Islet precursor cell (in vitro differentiated cells): ENCODE results near the gene ACTN4.

Source experiments
- DNase-seq: peaks from one replicate; pipeline ENCODE4 v3.0.0-alpha.2; 2018

ACTN4 gene

GRCh38 chr19:38712161-38712748 lies 64.8 kb downstream of the ACTN4 start:
- no peak for DNase-seq

GRCh38 chr19:38713227-38713649 lies 65.8 kb downstream of the ACTN4 start:
- DNase-seq: no peak

GRCh38 chr19:38713865-38714264 lies 66.4 kb downstream of the ACTN4 start:
- DNase-seq: no peak

DNA sequence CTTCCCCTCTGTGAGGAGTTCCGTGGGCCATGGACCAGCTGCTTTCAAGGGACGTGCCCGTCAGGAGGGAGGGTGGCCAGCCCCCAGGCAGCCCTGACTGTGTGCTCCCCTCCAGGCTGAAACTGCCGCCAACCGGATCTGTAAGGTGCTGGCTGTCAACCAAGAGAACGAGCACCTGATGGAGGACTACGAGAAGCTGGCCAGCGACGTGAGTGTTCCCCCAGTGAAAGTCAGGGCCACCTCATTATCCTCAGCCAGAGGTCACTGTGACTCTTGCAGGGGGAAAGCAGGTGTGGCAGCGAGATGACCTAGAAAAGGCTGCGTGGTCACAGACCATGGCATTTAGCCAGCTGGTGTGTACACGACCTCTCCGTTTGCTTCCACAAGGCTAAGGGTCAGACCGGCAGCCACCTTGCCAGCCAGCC lies 66.9 kb downstream of the ACTN4 start:
- no peak for DNase-seq

GRCh38 chr19:38715555-38715954 lies 68.1 kb downstream of the ACTN4 start:
- no peak for DNase-seq

DNA sequence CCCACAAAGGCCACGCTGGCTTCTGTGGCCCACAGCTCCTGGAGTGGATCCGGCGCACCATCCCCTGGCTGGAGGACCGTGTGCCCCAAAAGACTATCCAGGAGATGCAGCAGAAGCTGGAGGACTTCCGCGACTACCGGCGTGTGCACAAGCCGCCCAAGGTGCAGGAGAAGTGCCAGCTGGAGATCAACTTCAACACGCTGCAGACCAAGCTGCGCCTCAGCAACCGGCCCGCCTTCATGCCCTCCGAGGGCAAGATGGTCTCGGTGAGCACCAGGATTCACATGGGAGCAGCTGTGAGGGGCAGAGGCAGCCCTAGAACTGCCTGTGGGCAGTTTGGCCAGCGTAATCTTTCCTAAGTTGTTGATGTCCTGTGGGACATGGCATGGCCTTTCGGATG lies 69.6 kb downstream of the ACTN4 start:
- DNase-seq: no peak

DNA sequence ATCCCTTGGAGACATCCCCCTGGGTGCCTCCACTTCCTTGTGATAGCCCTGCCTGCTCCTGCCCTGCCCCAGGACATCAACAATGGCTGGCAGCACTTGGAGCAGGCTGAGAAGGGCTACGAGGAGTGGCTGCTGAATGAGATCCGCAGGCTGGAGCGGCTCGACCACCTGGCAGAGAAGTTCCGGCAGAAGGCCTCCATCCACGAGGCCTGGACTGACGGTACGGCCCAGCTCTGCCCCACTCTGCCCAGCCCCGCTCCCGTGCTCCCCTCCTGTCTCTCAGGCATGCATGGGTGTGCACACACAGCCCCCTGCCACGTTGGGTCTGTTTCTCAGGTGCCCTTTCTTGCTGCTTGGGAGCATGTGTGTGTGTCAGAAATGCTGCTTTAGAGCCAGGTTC lies 70.4 kb downstream of the ACTN4 start:
- no peak for DNase-seq

- peak; percentile 85 for DNase-seq
Observed at GRCh38 chr19:38718747-38719543, 71.5 kb downstream of the ACTN4 start.

GRCh38 chr19:38719761-38720558 lies 72.5 kb downstream of the ACTN4 start:
- DNase-seq: no peak

- no peak for DNase-seq
Observed at GRCh38 chr19:38720559-38721236, 73.2 kb downstream of the ACTN4 start.

DNA sequence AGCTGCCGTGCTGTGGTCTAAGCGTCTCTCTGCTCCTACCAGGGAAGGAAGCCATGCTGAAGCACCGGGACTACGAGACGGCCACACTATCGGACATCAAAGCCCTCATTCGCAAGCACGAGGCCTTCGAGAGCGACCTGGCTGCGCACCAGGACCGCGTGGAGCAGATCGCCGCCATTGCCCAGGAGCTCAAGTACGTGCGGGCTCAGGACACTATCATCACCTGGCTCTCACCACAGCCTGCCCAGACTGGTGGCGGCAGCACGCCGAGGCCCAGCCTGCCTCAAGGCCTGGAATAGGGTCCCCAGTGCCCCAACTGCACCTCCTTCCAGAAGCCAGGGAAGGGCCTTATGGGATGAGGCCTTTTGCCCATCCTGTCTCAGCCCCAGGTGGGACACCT lies 74.0 kb downstream of the ACTN4 start:
- DNase-seq: no peak

DNA sequence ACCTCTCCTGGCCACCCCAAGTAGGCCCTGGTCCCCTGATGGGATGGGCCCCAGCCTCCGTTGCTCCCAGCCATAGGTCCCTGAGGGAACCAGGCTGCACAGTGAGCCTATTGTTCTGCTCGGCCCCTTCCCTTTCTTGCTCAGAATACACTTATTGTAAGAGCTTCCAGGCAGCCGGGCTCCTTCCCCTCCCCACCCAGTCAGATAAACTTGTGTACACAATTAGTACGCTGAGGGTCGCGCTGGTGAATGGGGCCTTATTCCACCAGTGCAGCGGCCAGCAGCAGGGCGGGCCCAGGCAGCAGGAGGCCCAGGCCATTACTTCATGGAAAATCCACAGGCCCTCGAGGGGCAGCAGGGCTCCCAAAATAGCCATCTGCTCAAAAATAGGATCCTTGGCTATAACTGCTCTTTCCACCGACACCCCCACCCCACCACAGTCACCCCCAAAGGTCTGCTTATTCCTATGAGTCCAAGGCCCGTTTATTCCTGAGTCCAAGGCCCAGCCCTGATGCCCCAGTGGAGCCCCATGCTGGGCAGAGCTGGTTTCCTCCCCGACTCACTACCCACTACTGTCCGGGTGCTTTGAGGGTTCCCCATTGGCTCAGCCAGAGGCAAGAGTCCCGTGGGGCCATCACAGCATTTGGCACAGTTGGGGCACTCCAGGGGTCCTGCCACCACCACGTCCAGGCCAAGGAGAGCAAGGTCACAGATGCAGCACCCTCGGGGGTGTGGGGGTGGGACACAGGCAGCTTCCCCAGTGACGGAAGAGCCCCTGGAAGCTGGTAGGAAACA lies 74.7 kb downstream of the ACTN4 start:
- DNase-seq: peak; percentile 86

- no peak for DNase-seq
Observed at GRCh38 chr19:38722947-38723605, 75.6 kb downstream of the ACTN4 start.

GRCh38 chr19:38723606-38723965 lies 76.1 kb downstream of the ACTN4 start:
- DNase-seq: peak; percentile 73

GRCh38 chr19:38723990-38724854 lies 76.8 kb downstream of the ACTN4 start:
- no peak for DNase-seq

DNA sequence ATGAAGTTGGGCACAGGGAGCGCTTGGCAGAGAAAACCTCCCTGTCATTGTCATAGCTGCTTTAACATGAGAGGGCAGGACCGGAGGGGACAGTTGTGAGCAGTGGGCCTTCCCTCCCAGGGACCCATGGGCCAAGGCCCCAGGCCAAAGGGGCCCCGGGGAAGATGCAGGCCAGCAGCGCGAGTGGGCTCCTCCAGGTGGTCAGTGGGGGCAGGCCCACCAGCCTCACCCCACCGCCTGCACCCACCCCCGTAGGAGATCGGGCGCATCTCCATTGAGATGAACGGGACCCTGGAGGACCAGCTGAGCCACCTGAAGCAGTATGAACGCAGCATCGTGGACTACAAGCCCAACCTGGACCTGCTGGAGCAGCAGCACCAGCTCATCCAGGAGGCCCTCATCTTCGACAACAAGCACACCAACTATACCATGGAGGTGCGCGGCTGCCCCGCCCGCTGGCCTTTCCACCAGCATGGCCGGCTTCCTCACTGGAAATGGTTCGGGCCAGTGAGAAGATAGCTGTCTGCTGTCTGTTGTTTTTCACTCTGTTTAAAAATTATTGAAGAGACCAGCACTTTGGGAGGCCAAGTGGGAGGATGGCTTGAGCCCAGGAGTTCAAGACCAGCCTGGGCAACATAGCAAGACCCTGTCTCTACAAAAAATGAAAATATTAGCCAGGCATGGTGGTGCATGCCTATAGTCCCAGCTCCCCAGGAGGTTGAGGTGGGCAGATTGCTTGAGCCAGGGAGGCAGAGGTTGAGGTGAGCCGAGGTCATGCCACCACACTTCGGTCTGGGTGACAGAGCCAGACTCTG lies 78.2 kb downstream of the ACTN4 start:
- no peak for DNase-seq

DNA sequence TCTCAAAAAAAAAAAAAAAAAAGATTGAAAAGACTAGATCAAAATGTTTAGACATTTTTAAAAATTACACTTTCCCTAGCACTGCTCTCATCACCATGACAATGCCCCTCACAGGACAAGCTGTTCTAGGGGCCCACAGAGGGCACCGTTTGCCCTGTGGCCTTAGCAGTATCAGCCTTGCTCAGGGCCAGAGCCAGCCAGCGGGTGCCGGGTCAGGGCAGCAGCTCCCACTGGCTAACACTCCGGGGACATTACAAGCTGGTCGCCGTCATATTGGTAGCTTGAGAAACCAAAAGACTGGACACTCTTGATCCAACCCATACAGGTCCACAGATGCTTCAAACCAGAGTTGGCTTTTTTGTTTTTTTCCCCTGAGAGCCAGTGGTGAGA lies 78.8 kb downstream of the ACTN4 start:
- DNase-seq: no peak

GRCh38 chr19:38726761-38727301 lies 79.4 kb downstream of the ACTN4 start:
- DNase-seq: no peak

DNA sequence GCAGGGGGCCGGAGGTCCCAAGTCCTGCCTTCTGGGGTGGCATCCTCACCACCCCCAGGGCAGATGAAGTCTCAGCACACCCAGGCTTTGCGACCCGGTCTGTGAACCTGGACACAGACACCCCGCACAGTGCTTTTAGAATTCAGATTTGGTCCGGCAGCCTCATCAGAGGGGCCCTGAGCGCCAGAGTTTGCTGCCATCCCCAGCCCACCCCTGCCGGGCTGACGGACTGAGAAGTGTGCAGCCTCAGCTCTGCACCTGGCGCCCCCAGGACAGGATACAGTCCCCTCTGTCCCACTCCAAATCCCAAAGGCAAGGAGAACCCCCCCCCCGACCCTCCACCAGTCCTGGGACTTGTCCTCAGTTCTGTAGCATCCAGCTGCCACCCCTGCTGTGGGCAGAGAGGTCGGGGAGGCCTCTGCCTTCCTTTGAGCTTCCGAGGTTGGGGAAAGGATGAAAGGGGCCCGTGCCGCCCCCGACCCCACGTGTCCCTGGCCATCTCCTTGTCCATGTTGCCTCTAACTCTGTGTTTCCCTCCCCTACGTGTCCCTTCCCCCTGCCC lies 79.9 kb downstream of the ACTN4 start:
- no peak for DNase-seq
